HepG2 (cell line): ENCODE results near the gene MAPK12. TPM values are rescaled to one million over a fixed set of nuclear protein-coding genes. Genes with fewer than 3 reads are reported as not detected.

ENCODE experiments used
- ADNP ChIP-seq: sonication (generic); formaldehyde crosslinking; IDR thresholded peaks from 2 replicates; pipeline ENCODE4 v1.4.0; 2020; ENCODE audit warnings: missing genetic modification reagents
- BCLAF1 ChIP-seq: fragments of 450-650 bp; IDR thresholded peaks from 2 replicates; pipeline ENCODE4 v1.6.1; 2017; ENCODE audit warnings: mild to moderate bottlenecking
- CCAR2 ChIP-seq: fragments of 200-400 bp; formaldehyde crosslinking; optimal IDR thresholded peaks from 2 replicates; pipeline ENCODE3; 2018; ENCODE audit warnings: low read depth, mild to moderate bottlenecking, low read length, moderate library complexity
- CERS6 ChIP-seq: sonication (generic); formaldehyde crosslinking; IDR thresholded peaks from 2 replicates; pipeline ENCODE4 v1.5.0; 2020; ENCODE audit warnings: missing genetic modification reagents
- ERF ChIP-seq: IDR thresholded peaks from 2 replicates; pipeline ENCODE4 v1.6.1; 2018; ENCODE audit warnings: missing biosample characterization, missing genetic modification reagents
- FOSL2 ChIP-seq: sonication (generic); formaldehyde crosslinking; IDR thresholded peaks from 2 replicates; pipeline ENCODE4 v1.4.0; 2020; ENCODE audit warnings: missing genetic modification reagents
- FOXC1 ChIP-seq: sonication (generic); formaldehyde crosslinking; IDR thresholded peaks from 2 replicates; pipeline ENCODE4 v1.8.0; 2022; ENCODE audit warnings: mild to moderate bottlenecking, missing genetic modification reagents, borderline replicate concordance
- FOXK1 ChIP-seq: sonication (generic); formaldehyde crosslinking; IDR thresholded peaks from 2 replicates; pipeline ENCODE4 v1.4.0; 2020; ENCODE audit warnings: low read depth, missing genetic modification reagents, borderline replicate concordance
- GMEB2 ChIP-seq: IDR thresholded peaks from 2 replicates; pipeline ENCODE4 v1.6.1; 2016; ENCODE audit warnings: missing biosample characterization, missing genetic modification reagents, low read depth
- HMGA1 ChIP-seq: sonication (generic); formaldehyde crosslinking; conservative IDR thresholded peaks from 2 replicates; pipeline ENCODE4 v1.4.0; 2020; ENCODE audit warnings: missing genetic modification reagents
- KAT8 ChIP-seq: IDR thresholded peaks from 2 replicates; pipeline ENCODE4 v1.6.1; 2016; ENCODE audit warnings: missing genetic modification reagents, missing compliant biosample characterization
- NFE2L2 ChIP-seq: fragments of 150-350 bp; IDR thresholded peaks from 2 replicates; pipeline ENCODE4 v1.6.1; 2014; ENCODE audit warnings: low read length
- PHF21A ChIP-seq: sonication (generic); formaldehyde crosslinking; IDR thresholded peaks from 2 replicates; pipeline ENCODE4 v1.5.0; 2020; ENCODE audit warnings: mild to moderate bottlenecking, missing genetic modification reagents
- REPIN1 ChIP-seq: sonication (generic); formaldehyde crosslinking; IDR thresholded peaks from 2 replicates; pipeline ENCODE4 v1.8.0; 2022; ENCODE audit warnings: missing genetic modification reagents, low read depth, mild to moderate bottlenecking, borderline replicate concordance
- SNAPC2 ChIP-seq: sonication (generic); formaldehyde crosslinking; IDR thresholded peaks from 2 replicates; pipeline ENCODE4 v1.8.1; 2022; ENCODE audit warnings: mild to moderate bottlenecking, missing genetic modification reagents
- TEAD3 ChIP-seq: optimal IDR thresholded peaks from 2 replicates; pipeline ENCODE3; 2016; ENCODE audit warnings: borderline replicate concordance
- TERF1 ChIP-seq: sonication (generic); formaldehyde crosslinking; IDR thresholded peaks from 2 replicates; pipeline ENCODE4 v1.8.0; 2022; ENCODE audit warnings: mild to moderate bottlenecking, missing genetic modification reagents, moderate library complexity
- TRAFD1 ChIP-seq: sonication (generic); formaldehyde crosslinking; IDR thresholded peaks from 2 replicates; pipeline ENCODE4 v1.5.1; 2020; ENCODE audit warnings: missing genetic modification reagents, mild to moderate bottlenecking, borderline replicate concordance
- ZBTB20 ChIP-seq: sonication (generic); formaldehyde crosslinking; IDR thresholded peaks from 2 replicates; pipeline ENCODE4 v1.8.1; 2023; ENCODE audit warnings: missing genetic modification reagents, low read depth, mild to moderate bottlenecking, borderline replicate concordance
- ZIK1 ChIP-seq: sonication (generic); formaldehyde crosslinking; IDR thresholded peaks from 2 replicates; pipeline ENCODE4 v1.5.0; 2020; ENCODE audit warnings: mild to moderate bottlenecking, low read depth, missing genetic modification reagents, borderline replicate concordance
- ZNF607 ChIP-seq: sonication (generic); formaldehyde crosslinking; IDR thresholded peaks from 2 replicates; pipeline ENCODE4 v1.5.1; 2020; ENCODE audit warnings: missing genetic modification reagents, mild to moderate bottlenecking, borderline replicate concordance
- polyA plus RNA-seq, 8 experiments: library from polyadenylated mRNA; depleted of rRNA in 3 of 8; stranded (reverse) in 7 of 8; unstranded in 1 of 8; fragments of >200 nt; fragmentation: Illumina TruSeq in 4 of 8; extraction: Trizol in 4 of 8; gene quantifications; 2 replicates each; pipeline versions ENCODE4 v1.2.1 to v1.2.3, GENCODE V29; 2011 to 2016; ENCODE audit warnings: low read depth in 4 of 8, missing spikeins in 1 of 8, mixed read lengths in 1 of 8; ENCODE audit not compliant: insufficient read depth in 1 of 8
- total RNA-seq, 5 experiments: library from RNA; depleted of rRNA; stranded (reverse); fragments of >200 nt; fragmentation: Illumina TruSeq; extraction: Trizol; gene quantifications; 2 replicates each; pipeline ENCODE4 v1.2.3, GENCODE V29; 2016; ENCODE audit warnings: low read depth in 1 of 5

Gene MAPK12
- total and polyA plus RNA-seq, 2 of the 13 experiments (the other 11 are each of a cell fraction or from before 2014, with no cell fraction given), result 22.2 to 23.3 TPM

- no peak for TF ChIP-seq ERF (CRISPR knock-in tag)
- TF ChIP-seq ZBTB20 (CRISPR knock-in tag), result no peak
- peak; percentile 31; the same call in 1 of the 2 replicates for TF ChIP-seq TERF1 (CRISPR knock-in tag)
- TF ChIP-seq NFE2L2, result no peak
- TF ChIP-seq BCLAF1, result no peak
- no peak for TF ChIP-seq FOXK1 (CRISPR knock-in tag)
- TF ChIP-seq TEAD3 (CRISPR knock-in tag), result no peak
- no peak for TF ChIP-seq FOSL2 (CRISPR knock-in tag)
- TF ChIP-seq TRAFD1 (CRISPR knock-in tag), result no peak
- peak; percentile 35; the same call in 1 of the 2 replicates for TF ChIP-seq KAT8
- peak; percentile 77 for TF ChIP-seq FOXC1 (CRISPR knock-in tag)
- TF ChIP-seq PHF21A (CRISPR knock-in tag), result no peak
- no peak for TF ChIP-seq REPIN1 (CRISPR knock-in tag)
- peak; percentile 25; the same call in 1 of the 2 replicates for TF ChIP-seq ZIK1 (CRISPR knock-in tag)
- no peak for TF ChIP-seq HMGA1 (CRISPR knock-in tag)
- no peak for TF ChIP-seq CCAR2
- no peak for TF ChIP-seq ADNP (CRISPR knock-in tag)
- TF ChIP-seq CERS6 (CRISPR knock-in tag), result no peak
- TF ChIP-seq ZNF607, result peak; percentile 41; the same call in 1 of the 2 replicates
- TF ChIP-seq SNAPC2, result no peak
- no peak for TF ChIP-seq GMEB2 (CRISPR knock-in tag)
Measured at GRCh38 chr22:50250555-50251476, 10.7 kb downstream of the MAPK12 start, which contains the start of gene HDAC10 (continued).
